HUES64 (cell line): Measurements from ENCODE around the gene SESN1.

Experiments used
- H3K27ac ChIP-seq: 2 replicates; pipeline ENCODE4 v1.7.0; 2013; ENCODE audit warnings: low read depth, low read length, inconsistent platforms
- H3K27me3 ChIP-seq: 2 replicates; pipeline ENCODE4 v1.6.1; 2013; ENCODE audit warnings: mild to moderate bottlenecking, low read length; ENCODE audit not compliant: insufficient read depth
- H3K36me3 ChIP-seq: 2 replicates; pipeline ENCODE4 v1.6.1; 2013; ENCODE audit warnings: mild to moderate bottlenecking, low read length; ENCODE audit not compliant: insufficient read depth
- H3K4me1 ChIP-seq: 2 replicates; pipeline ENCODE4 v1.6.1; 2013; ENCODE audit warnings: mild to moderate bottlenecking, low read length, moderate library complexity; ENCODE audit not compliant: insufficient read depth
- H3K4me3 ChIP-seq: 2 replicates; pipeline ENCODE4 v1.5.1; 2013; ENCODE audit warnings: mild to moderate bottlenecking, low read length, moderate library complexity
- H3K9ac ChIP-seq: 2 replicates; pipeline ENCODE4 v1.6.1; 2013; ENCODE audit warnings: mild to moderate bottlenecking, low read depth, low read length
- H3K9me3 ChIP-seq: 2 replicates; pipeline ENCODE4 v1.6.1; 2013; ENCODE audit warnings: low read depth, low read length; ENCODE audit not compliant: insufficient read depth
- WGBS: fragments of 150-250, 120-280 bp; methylation state at CpG from one replicate; pipeline ENCODE4 v1.1.7; 2013; ENCODE audit warnings: missing lambda C conversion rate; 5-methylcytosine and 5-hydroxymethylcytosine counted together

Gene SESN1

GRCh38 chr6:108958900-108959770 is 135.5 kb downstream of the SESN1 start:
- no peaks in the 10 kb centered on the region for H3K27me3 ChIP-seq
- H3K9me3 ChIP-seq: no peaks in the 10 kb centered on the region
- no peak overlapping the region for H3K9ac ChIP-seq
- H3K36me3 ChIP-seq: no peaks in the 10 kb centered on the region
- 92% methylated on average over 8 of the region's 10 CpGs for WGBS
- no peak overlapping the region for H3K4me3 ChIP-seq
- H3K27ac ChIP-seq: no peak overlapping the region
- no peaks in the 10 kb centered on the region for H3K4me1 ChIP-seq

GRCh38 chr6:108957221-108957620 is 137.4 kb downstream of the SESN1 start:
- Histone ChIP-seq H3K36me3 (no peaks in the 10 kb centered on the region), H3K27me3 (no peaks in the 10 kb centered on the region), H3K4me3 (no peak overlapping the region), H3K27ac (no peak overlapping the region), H3K4me1 (no peaks in the 10 kb centered on the region), H3K9me3 (no peaks in the 10 kb centered on the region), H3K9ac (no peak overlapping the region)
- 85% methylated on average over 4 of the region's 4 CpGs for WGBS

GRCh38 chr6:108955329-108955949 is 139.2 kb downstream of the SESN1 start:
- H3K9me3 ChIP-seq: no peaks in the 10 kb centered on the region
- H3K9ac ChIP-seq: no peak overlapping the region
- no peak overlapping the region for H3K4me3 ChIP-seq
- H3K27ac ChIP-seq: no peak overlapping the region
- no peaks in the 10 kb centered on the region for H3K27me3 ChIP-seq
- 95% methylated on average over 15 of the region's 15 CpGs for WGBS
- no peaks in the 10 kb centered on the region for H3K4me1 ChIP-seq
- H3K36me3 ChIP-seq: no peaks in the 10 kb centered on the region

GRCh38 chr6:108953681-108954080 is 141.0 kb downstream of the SESN1 start:
- no peak overlapping the region for H3K4me3 ChIP-seq
- H3K36me3 ChIP-seq: no peaks in the 10 kb centered on the region
- H3K9me3 ChIP-seq: no peaks in the 10 kb centered on the region
- H3K4me1 ChIP-seq: no peaks in the 10 kb centered on the region
- no peak overlapping the region for H3K9ac ChIP-seq
- no peaks in the 10 kb centered on the region for H3K27me3 ChIP-seq
- no peak overlapping the region for H3K27ac ChIP-seq

GRCh38 chr6:108952776-108953486 is 141.7 kb downstream of the SESN1 start:
- Histone ChIP-seq H3K36me3 (no peaks in the 10 kb centered on the region), H3K27me3 (no peaks in the 10 kb centered on the region), H3K4me1 (no peaks in the 10 kb centered on the region), H3K9me3 (no peaks in the 10 kb centered on the region), H3K9ac (no peak overlapping the region), H3K4me3 (no peak overlapping the region), H3K27ac (no peak overlapping the region)
- WGBS: 92% methylated on average over 27 of the region's 27 CpGs

GRCh38 chr6:108951351-108951953 is 143.2 kb downstream of the SESN1 start:
- Histone ChIP-seq H3K36me3 (no peaks in the 10 kb centered on the region), H3K27ac (no peak overlapping the region)

GRCh38 chr6:108948181-108948661 is 146.4 kb downstream of the SESN1 start:
- H3K4me1 ChIP-seq: peaks cover 5% of the 10 kb centered on the region; the same call in 1 of the 2 replicates
- no peak overlapping the region for H3K27ac ChIP-seq
- no peaks in the 10 kb centered on the region for H3K9me3 ChIP-seq
- H3K36me3 ChIP-seq: no peaks in the 10 kb centered on the region
- no peaks in the 10 kb centered on the region for H3K27me3 ChIP-seq
- 95% methylated on average over 7 of the region's 7 CpGs for WGBS
- no peak overlapping the region for H3K4me3 ChIP-seq
- no peak overlapping the region for H3K9ac ChIP-seq

More at GRCh38 chr6:108951351-108951953, 143.2 kb downstream of the SESN1 start:
- 83% methylated on average over 16 of the region's 16 CpGs for WGBS
- H3K4me1 ChIP-seq: no peaks in the 10 kb centered on the region
- H3K4me3 ChIP-seq: no peak overlapping the region
- H3K9ac ChIP-seq: no peak overlapping the region
- no peaks in the 10 kb centered on the region for H3K9me3 ChIP-seq
- H3K27me3 ChIP-seq: no peaks in the 10 kb centered on the region

- H3K9ac ChIP-seq: no peak overlapping the region
Measured at GRCh38 chr6:108947114-108947854, 147.4 kb downstream of the SESN1 start.

GRCh38 chr6:108946695-108947094 is 148.0 kb downstream of the SESN1 start:
- Histone ChIP-seq H3K27me3 (no peaks in the 10 kb centered on the region), H3K9ac (no peak overlapping the region), H3K4me3 (no peak overlapping the region), H3K4me1 (peaks cover 5% of the 10 kb centered on the region; the same call in 1 of the 2 replicates), H3K36me3 (no peaks in the 10 kb centered on the region), H3K9me3 (no peaks in the 10 kb centered on the region), H3K27ac (no peak overlapping the region)
- 90% methylated on average over 3 of the region's 3 CpGs for WGBS

More at GRCh38 chr6:108947114-108947854, 147.4 kb downstream of the SESN1 start:
- 89% methylated on average over 4 of the region's 5 CpGs for WGBS
- Histone ChIP-seq H3K4me3 (no peak overlapping the region), H3K4me1 (peaks cover 5% of the 10 kb centered on the region; the same call in 1 of the 2 replicates), H3K27me3 (no peaks in the 10 kb centered on the region), H3K27ac (no peak overlapping the region), H3K9me3 (no peaks in the 10 kb centered on the region), H3K36me3 (no peaks in the 10 kb centered on the region)

GRCh38 chr6:108945681-108946159 is 148.9 kb downstream of the SESN1 start:
- no peak overlapping the region for H3K9ac ChIP-seq
- no peaks in the 10 kb centered on the region for H3K9me3 ChIP-seq
- H3K4me3 ChIP-seq: no peak overlapping the region
- WGBS: 81% methylated on average over 10 of the region's 10 CpGs
- H3K27ac ChIP-seq: no peak overlapping the region
- no peaks in the 10 kb centered on the region for H3K36me3 ChIP-seq
- no peaks in the 10 kb centered on the region for H3K27me3 ChIP-seq
- peaks cover 5% of the 10 kb centered on the region; the same call in 1 of the 2 replicates for H3K4me1 ChIP-seq
